Endothelial cell (in vitro differentiated cells): Measurements from ENCODE around the gene FAM163A. TPM values are rescaled to one million over a fixed set of nuclear protein-coding genes. Genes with fewer than 3 reads are reported as not detected.

Source experiments
- DNase-seq: peaks from one replicate; pipeline ENCODE4 v3.0.0; 2021; ENCODE audit warnings: low spot score
- H3K27ac Mint-ChIP-seq: one replicate; pipeline ENCODE4 v1.8.0; 2021; ENCODE audit warnings: mixed read lengths, inconsistent platforms; ENCODE audit not compliant: unreplicated experiment
- H3K27me3 Mint-ChIP-seq: one replicate; pipeline ENCODE4 v1.8.0; 2021; ENCODE audit warnings: mild to moderate bottlenecking, moderate library complexity, mixed read lengths, inconsistent platforms; ENCODE audit not compliant: unreplicated experiment
- H3K36me3 Mint-ChIP-seq: one replicate; pipeline ENCODE4 v1.8.0; 2021; ENCODE audit warnings: mild to moderate bottlenecking, low read depth, mixed read lengths, inconsistent platforms; ENCODE audit not compliant: unreplicated experiment
- H3K4me1 Mint-ChIP-seq: one replicate; pipeline ENCODE4 v1.8.0; 2021; ENCODE audit warnings: mild to moderate bottlenecking, mixed read lengths, inconsistent platforms; ENCODE audit not compliant: unreplicated experiment
- H3K4me3 Mint-ChIP-seq: one replicate; pipeline ENCODE4 v1.8.0; 2021; ENCODE audit warnings: mild to moderate bottlenecking, mixed read lengths, inconsistent platforms; ENCODE audit not compliant: unreplicated experiment
- H3K9me3 Mint-ChIP-seq: one replicate; pipeline ENCODE4 v1.8.0; 2021; ENCODE audit warnings: mixed read lengths, inconsistent platforms; ENCODE audit not compliant: unreplicated experiment
- total RNA-seq: library from RNA; stranded (reverse); fragmentation: NEBNext Ultra II Directional; extraction: Animal tissue kit (Norgen Biotek cat#: 25700); gene quantifications from one replicate; pipeline ENCODE4 v1.2.1, GENCODE V29; 2021; ENCODE audit not compliant: unreplicated experiment
- TF ChIP-seq, protein P1 (sequence below): fragments of 200-600 bp; sonication (generic); IDR thresholded peaks from one replicate; pipeline ENCODE4 v1.5.0; 2021; ENCODE audit warnings: antibody characterized with exemption; ENCODE audit not compliant: unreplicated experiment

Gene FAM163A
- total RNA-seq, 1 donor from 2014 or later: not detected

DNA sequence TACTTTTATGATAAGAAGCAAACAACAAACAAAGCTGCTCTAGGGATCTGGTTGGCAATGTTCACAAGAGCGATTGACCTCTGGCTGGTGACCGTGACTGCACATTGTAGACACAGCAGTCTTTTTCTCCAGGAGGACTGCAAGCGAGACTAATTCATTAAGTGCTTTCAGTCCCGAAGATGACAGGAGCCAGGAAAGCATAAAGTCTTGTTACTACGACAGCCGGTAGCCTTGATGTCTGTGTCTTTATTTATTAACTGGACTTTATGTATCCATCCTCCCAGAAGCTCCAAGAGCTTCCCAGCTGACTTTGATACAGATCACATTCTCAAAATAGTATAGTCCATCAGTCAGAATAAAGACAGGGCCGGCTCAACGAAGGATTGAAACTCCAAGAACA, 18.2 kb downstream of the FAM163A start:
- H3K9me3 Mint-ChIP-seq: no peaks in the 10 kb centered on the region
- H3K36me3 Mint-ChIP-seq: no peaks in the 10 kb centered on the region
- no peaks in the 10 kb centered on the region for H3K27me3 Mint-ChIP-seq
- no peak for DNase-seq
- H3K4me3 Mint-ChIP-seq: no peak overlapping the region
- H3K27ac Mint-ChIP-seq: no peak overlapping the region
- peaks cover 3% of the 10 kb centered on the region for H3K4me1 Mint-ChIP-seq
- TF ChIP-seq, protein P1, sequence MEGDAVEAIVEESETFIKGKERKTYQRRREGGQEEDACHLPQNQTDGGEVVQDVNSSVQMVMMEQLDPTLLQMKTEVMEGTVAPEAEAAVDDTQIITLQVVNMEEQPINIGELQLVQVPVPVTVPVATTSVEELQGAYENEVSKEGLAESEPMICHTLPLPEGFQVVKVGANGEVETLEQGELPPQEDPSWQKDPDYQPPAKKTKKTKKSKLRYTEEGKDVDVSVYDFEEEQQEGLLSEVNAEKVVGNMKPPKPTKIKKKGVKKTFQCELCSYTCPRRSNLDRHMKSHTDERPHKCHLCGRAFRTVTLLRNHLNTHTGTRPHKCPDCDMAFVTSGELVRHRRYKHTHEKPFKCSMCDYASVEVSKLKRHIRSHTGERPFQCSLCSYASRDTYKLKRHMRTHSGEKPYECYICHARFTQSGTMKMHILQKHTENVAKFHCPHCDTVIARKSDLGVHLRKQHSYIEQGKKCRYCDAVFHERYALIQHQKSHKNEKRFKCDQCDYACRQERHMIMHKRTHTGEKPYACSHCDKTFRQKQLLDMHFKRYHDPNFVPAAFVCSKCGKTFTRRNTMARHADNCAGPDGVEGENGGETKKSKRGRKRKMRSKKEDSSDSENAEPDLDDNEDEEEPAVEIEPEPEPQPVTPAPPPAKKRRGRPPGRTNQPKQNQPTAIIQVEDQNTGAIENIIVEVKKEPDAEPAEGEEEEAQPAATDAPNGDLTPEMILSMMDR: no peak

DNA sequence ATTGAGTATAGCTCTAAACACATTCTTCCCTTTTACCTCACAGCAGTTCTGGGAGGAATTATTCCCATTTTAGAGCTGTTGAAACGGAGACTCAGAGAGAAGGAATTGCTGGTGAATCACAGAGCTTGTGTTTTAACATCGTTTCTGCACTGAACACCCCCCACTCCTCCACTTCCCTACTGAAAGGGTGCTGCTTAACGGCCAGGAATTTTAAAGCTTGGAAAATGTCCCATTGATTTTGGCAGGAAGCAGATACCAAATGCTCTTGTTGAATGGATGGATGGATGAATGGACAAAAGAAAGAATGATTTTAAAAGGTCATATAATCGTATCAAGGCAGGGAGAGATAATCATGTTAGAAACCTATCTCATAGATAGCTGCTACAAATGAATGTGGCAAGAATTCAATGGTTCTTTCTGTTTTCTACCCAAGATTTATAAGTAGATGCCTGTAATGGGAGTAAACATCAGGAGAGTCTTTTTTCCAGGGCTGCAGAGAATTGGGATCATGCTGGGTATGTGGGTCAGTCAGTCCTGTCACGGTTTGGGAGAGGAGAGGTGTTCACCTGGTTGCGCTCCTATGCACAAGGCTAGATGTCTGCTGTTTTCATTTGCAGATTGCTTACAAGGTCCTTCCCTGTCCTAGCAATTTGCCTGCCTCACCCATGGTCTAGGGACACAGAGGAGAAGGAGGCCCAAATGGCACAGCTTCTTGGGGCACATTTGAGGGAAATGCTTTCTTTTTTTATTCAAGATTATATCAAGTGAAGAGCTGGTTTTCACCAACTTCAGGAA, 19.0 kb downstream of the FAM163A start:
- no peak for DNase-seq
- no peaks in the 10 kb centered on the region for H3K27me3 Mint-ChIP-seq

DNA sequence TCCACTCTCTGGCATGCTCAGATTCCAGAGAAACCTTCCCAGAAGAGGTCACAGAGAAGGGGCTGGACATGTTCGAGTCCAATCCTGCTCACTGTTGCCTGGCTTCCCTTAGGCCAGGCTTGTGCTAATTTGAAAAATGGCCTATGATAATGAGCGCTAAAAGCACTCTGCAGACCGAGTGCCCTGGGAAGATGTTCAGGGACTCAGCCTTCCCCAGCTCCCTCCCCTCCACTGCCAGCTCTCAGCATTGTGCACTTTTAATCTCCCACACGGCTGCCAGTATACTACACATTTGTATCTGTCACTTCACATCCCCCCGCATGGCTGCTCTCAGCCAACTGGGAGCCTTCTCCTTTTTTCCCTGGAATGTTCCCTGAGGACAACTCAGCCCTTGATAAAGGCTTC, 24.1 kb downstream of the FAM163A start:
- no peak for DNase-seq
- Mint-ChIP-seq H3K9me3 (no peaks in the 10 kb centered on the region), H3K27ac (no peak overlapping the region), H3K27me3 (peaks cover 3% of the 10 kb centered on the region), H3K4me1 (no peaks in the 10 kb centered on the region), H3K4me3 (no peak overlapping the region), H3K36me3 (no peaks in the 10 kb centered on the region)
- TF ChIP-seq, protein P1: no peak

More for the DNA sequence above, 19.0 kb downstream of the FAM163A start:
- TF ChIP-seq, protein P1: no peak
- Mint-ChIP-seq H3K4me1 (peaks cover 3% of the 10 kb centered on the region), H3K4me3 (no peak overlapping the region), H3K27ac (no peak overlapping the region), H3K36me3 (no peaks in the 10 kb centered on the region), H3K9me3 (no peaks in the 10 kb centered on the region)

DNA sequence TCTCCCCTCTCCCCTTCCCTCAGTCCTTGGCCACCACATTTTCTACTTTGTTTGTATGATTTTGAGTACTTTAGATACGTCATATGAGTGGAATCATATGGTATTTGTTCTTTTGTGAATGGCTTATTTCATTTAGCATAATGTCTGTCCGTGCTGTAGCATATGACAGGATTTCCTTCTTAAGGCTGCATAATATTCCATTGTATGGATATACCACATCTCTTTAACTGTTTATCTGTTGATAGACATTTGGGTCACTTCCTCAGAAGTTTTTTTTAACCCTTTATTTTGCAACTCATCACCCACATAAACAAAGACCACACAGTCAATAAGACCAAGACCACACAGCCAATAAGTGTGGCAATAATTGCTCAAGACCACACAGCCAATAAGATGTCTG, 24.9 kb downstream of the FAM163A start:
- H3K4me1 Mint-ChIP-seq: no peaks in the 10 kb centered on the region
- H3K9me3 Mint-ChIP-seq: no peaks in the 10 kb centered on the region
- H3K27ac Mint-ChIP-seq: no peak overlapping the region
- no peak overlapping the region for H3K4me3 Mint-ChIP-seq
- DNase-seq: no peak
- H3K36me3 Mint-ChIP-seq: no peaks in the 10 kb centered on the region
- TF ChIP-seq, protein P1: no peak
- H3K27me3 Mint-ChIP-seq: peaks cover 3% of the 10 kb centered on the region

DNA sequence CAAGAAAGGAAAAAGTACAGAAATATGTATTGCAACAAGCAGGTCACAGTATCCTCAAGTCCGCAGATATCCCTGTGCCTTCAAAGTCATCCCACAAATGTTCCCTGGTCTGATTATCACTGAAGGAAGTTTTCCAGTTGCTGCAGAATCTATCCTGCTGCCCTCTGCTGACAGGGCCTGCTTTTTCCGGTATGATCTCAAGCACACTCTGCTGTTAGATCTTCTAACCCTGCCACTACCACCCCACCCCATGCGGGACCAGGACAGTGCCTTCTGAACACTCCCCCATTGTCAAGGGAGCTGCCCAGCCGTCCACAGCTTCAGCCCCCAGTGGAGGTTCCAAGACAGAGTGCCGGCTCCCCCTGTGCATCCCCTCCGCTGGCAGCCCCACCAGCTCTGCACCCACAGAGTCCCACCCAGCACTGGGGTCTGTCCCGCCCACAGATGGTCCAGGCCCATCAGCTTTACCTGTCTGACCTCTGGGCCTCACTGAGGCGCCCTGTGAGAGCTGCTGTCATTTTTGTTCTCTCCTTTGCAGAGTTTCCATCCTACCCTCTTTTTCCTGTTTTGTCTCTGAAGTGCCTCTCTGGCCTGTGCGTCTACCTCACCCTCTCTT, 27.9 kb downstream of the FAM163A start:
- Mint-ChIP-seq H3K9me3 (no peaks in the 10 kb centered on the region), H3K27ac (no peak overlapping the region), H3K27me3 (peaks cover 3% of the 10 kb centered on the region), H3K4me1 (no peaks in the 10 kb centered on the region), H3K4me3 (no peak overlapping the region), H3K36me3 (no peaks in the 10 kb centered on the region)
- TF ChIP-seq, protein P1: no peak
- DNase-seq: no peak
